Esophagus muscularis mucosa (tissue), 4 donors: ENCODE measurements around the gene FAM118A. TPM values are rescaled to one million over a fixed set of nuclear protein-coding genes. Genes with fewer than 3 reads are reported as not detected.

Source experiments
- DNase-seq: peaks from one replicate; pipeline ENCODE4 v3.0.0-alpha.2; 2017; ENCODE audit errors: extremely low spot score
- H3K27ac ChIP-seq, 4 donors: fragments of 200-600 bp; sonication (generic); replicated peaks in 1 of 4; 1 replicate in 3 of 4; 2 replicates in 1 of 4; pipeline ENCODE4 v1.5.1; 2016 to 2019; ENCODE audit warnings: mild to moderate bottlenecking in 1 of 4
- H3K27me3 ChIP-seq, 4 donors: fragments of 200-600 bp; sonication (generic); one replicate each; pipeline versions ENCODE4 v1.5.1 to v1.6.0; 2016 to 2019
- H3K36me3 ChIP-seq, 4 donors: fragments of 200-600 bp; sonication (generic); one replicate each; pipeline ENCODE4 v1.5.1; 2016 to 2019
- H3K4me1 ChIP-seq, 4 donors: fragments of 200-600 bp; sonication (generic); one replicate each; pipeline ENCODE4 v1.5.1; 2016 to 2019
- H3K4me3 ChIP-seq, 4 donors: fragments of 200-600 bp; sonication (generic); 1 replicate in 2 of 4; 2 replicates in 2 of 4; pipeline ENCODE4 v1.5.1; 2016 to 2019; ENCODE audit warnings: mild to moderate bottlenecking in 4 of 4, moderate library complexity in 1 of 4
- H3K9me3 ChIP-seq, 4 donors: fragments of 200-600 bp; sonication (generic); 1 replicate in 3 of 4; 2 replicates in 1 of 4; pipeline ENCODE4 v1.5.1; 2016 to 2019
- CTCF ChIP-seq, 3 experiments: fragments of 200-600 bp in 2 of 3; fragments of 450-650 bp in 1 of 3; sonication (generic) in 2 of 3; IDR thresholded peaks; one replicate each; pipeline ENCODE4 v1.5.1; 2017 to 2019; ENCODE audit warnings: antibody characterized with exemption in 3 of 3, mild to moderate bottlenecking in 2 of 3, moderate library complexity in 1 of 3
- EP300 ChIP-seq: sonication (generic); formaldehyde crosslinking; IDR thresholded peaks from one replicate; pipeline ENCODE4 v1.6.1; 2017; ENCODE audit warnings: antibody characterized with exemption
- POLR2A ChIP-seq: fragments of 450-650 bp; IDR thresholded peaks from one replicate; pipeline ENCODE4 v1.6.1; 2017; ENCODE audit warnings: antibody characterized with exemption, moderate library complexity, mild to moderate bottlenecking, low read depth
- POLR2AphosphoS5 ChIP-seq, 2 donors: sonication (generic); formaldehyde crosslinking; IDR thresholded peaks; one replicate each; pipeline ENCODE4 v1.6.1; 2017; ENCODE audit warnings: antibody characterized with exemption in 2 of 2
- WGBS: methylation state at CpG from one replicate; pipeline ENCODE4 v1.1.5; 2018; 5-methylcytosine and 5-hydroxymethylcytosine counted together
- intact Hi-C: fragments of 100-400 bp; cut with DNase I; formaldehyde crosslinking; loops from one replicate; pipeline ENCODE4 v1.15.1; 2023
- total RNA-seq, 4 donors: library from RNA; depleted of rRNA; stranded (reverse); fragments of >200 nt; gene quantifications; one replicate each; pipeline versions ENCODE4 v1.1.0 to v1.2.1, GENCODE V29; 2016

FAM118A gene
- total RNA-seq, 4 donors from 2014 or later: 24.4 to 45.8 (median 32.1) TPM

DNA sequence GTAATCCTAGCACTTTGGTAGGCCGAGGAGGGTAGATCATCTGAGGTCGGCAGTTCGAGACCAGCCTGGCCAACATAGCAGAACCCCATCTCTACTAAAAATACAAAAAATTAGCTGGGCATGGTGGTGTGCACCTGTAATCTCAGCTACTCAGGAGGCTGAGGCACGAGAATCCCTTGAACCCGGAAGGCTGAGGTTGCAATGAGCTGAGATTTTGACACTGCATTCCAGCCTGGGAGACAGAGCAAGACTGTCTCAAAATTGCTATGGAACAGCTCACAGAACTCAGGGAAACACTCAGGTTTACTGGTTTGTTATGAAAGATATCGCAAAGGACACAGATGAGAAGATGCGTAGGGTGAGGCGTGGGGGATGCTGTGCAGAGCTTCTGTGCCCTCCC, 2.7 kb downstream of the FAM118A start:
- intact Hi-C loops: no loop called here
- Histone ChIP-seq H3K36me3 (no peaks in the 10 kb centered on the region), H3K27ac (no peak overlapping the region), H3K4me3 (no peak overlapping the region), H3K4me1 (peaks cover 19 to 54% (median 44%) of the 10 kb centered on the region in 4 donors), H3K9me3 (no peaks in the 10 kb centered on the region), H3K27me3 (no peaks in the 10 kb centered on the region)
- WGBS: 89% methylated on average over 8 of the region's 8 CpGs
- DNase-seq: no peak
- no peak for TF ChIP-seq EP300
- TF ChIP-seq POLR2AphosphoS5 (IDR thresholded peaks at IDR 0.05): no peak
- TF ChIP-seq POLR2A: no peak
- no peak for TF ChIP-seq CTCF (IDR thresholded peaks at IDR 0.05)

DNA sequence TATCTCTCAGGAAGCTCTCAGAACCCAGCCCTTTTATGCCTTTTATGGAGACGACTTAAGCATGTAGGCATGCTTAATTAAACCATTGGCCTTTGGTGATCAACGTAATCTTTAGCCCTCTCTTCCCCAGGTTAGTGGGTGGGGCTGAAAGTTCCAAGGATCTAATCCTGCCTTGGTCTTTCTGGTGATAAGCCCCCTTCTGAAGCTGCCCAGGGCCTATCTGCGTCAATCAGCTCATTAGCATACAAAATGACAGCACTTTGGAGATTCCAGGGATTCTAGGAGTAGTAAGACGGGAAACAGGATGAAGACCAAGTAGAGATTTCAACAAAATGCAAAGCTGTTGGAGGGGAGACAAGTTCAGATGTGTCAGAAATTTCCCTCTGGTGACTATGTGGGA, 3.1 kb downstream of the FAM118A start:
- no peaks in the 10 kb centered on the region for H3K36me3 ChIP-seq
- DNase-seq: no peak
- H3K4me1 ChIP-seq: peaks cover 24 to 59% (median 48%) of the 10 kb centered on the region in 4 donors
- no peak overlapping the region for H3K4me3 ChIP-seq
- no peaks in the 10 kb centered on the region for H3K9me3 ChIP-seq
- H3K27ac ChIP-seq: no peak overlapping the region
- 87% methylated on average over 4 of the region's 4 CpGs for WGBS
- no peak for TF ChIP-seq CTCF (IDR thresholded peaks at IDR 0.05)
- TF ChIP-seq EP300: no peak
- no peak for TF ChIP-seq POLR2AphosphoS5 (IDR thresholded peaks at IDR 0.05)
- intact Hi-C loops: no loop called here
- no peaks in the 10 kb centered on the region for H3K27me3 ChIP-seq

DNA sequence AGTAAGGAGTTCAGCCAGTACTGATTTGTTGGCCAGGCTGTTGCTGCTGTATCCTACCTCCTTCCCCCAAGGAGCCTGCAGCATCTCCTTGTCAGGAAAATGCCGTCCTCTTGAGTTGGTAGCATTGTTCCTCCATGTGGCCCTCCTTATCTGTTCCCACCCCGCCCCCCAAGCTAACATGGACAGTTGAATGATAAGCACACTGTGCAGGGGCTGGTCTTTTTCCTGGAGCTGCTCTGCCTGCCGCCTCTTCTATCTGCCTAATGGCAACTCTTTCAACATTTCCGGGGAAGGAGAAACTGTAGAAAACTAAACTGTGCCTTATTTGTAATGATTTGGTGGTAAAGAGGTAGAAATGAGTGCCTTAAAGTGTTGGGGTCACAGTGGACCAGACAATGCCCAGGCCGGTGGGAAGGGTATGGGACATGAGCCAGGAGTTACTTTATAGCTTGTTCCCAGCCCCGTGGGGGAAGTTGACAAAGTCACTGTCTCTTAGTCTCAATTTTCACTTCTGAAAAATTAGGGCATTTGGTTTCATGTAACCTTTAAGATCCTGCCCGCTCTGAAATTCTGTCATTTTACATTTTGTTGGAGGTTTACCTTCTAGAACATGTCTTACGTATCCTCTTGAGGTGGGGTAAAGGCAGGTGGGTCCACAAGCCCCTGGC, 4.5 kb downstream of the FAM118A start:
- Histone ChIP-seq H3K36me3 (no peaks in the 10 kb centered on the region), H3K27me3 (no peaks in the 10 kb centered on the region), H3K9me3 (no peaks in the 10 kb centered on the region), H3K27ac (peak overlapping the region in 1 of 4 donors; percentile 14), H3K4me1 (peaks cover 31 to 65% (median 58%) of the 10 kb centered on the region in 4 donors), H3K4me3 (no peak overlapping the region)
- TF ChIP-seq CTCF (IDR thresholded peaks at IDR 0.05) (no peak), EP300 (no peak), POLR2A (no peak), POLR2AphosphoS5 (IDR thresholded peaks at IDR 0.05) (no peak)
- intact Hi-C loops: no loop called here
- WGBS: 75% methylated on average over 8 of the region's 8 CpGs
- DNase-seq: no peak

GRCh38 chr22:45314786-45315185, 5.1 kb downstream of the FAM118A start:
- intact Hi-C loops: loop anchor here (5.0 kb wide), 1 partner anchor 238 kb away; no protein-coding TSS in a partner anchor

More at GRCh38 chr22:45314786-45315185, 5.1 kb downstream of the FAM118A start:
- Histone ChIP-seq H3K4me1 (peaks cover 36 to 69% (median 62%) of the 10 kb centered on the region in 4 donors), H3K4me3 (no peak overlapping the region), H3K9me3 (no peaks in the 10 kb centered on the region), H3K27me3 (no peaks in the 10 kb centered on the region), H3K27ac (peak overlapping the region in 1 of 4 donors; percentile 14), H3K36me3 (no peaks in the 10 kb centered on the region)
- DNase-seq: no peak
- 95% methylated on average over 6 of the region's 6 CpGs for WGBS
- TF ChIP-seq POLR2AphosphoS5 (IDR thresholded peaks at IDR 0.05) (no peak), EP300 (no peak), CTCF (IDR thresholded peaks at IDR 0.05) (no peak), POLR2A (no peak)
